Suppressor macrophage treated with lipopolysaccharide for 4 hours (primary cell): ENCODE measurements around the gene SMAD7.

ENCODE experiments used
- DNase-seq: peaks from one replicate; pipeline ENCODE4 v3.0.0-alpha.2; 2020

Gene SMAD7

GRCh38 chr18:48893061-48893607 lies 57.6 kb downstream of the SMAD7 start:
- no peak for DNase-seq

GRCh38 chr18:48892146-48892855 lies 58.5 kb downstream of the SMAD7 start:
- no peak for DNase-seq

GRCh38 chr18:48891721-48892120 lies 59.0 kb downstream of the SMAD7 start:
- no peak for DNase-seq

GRCh38 chr18:48889981-48890762 lies 60.6 kb downstream of the SMAD7 start:
- DNase-seq = no peak

- no peak for DNase-seq
Measured at GRCh38 chr18:48889115-48889941, 61.4 kb downstream of the SMAD7 start.

GRCh38 chr18:48888773-48889080 lies 62.0 kb downstream of the SMAD7 start:
- DNase-seq = no peak

GRCh38 chr18:48887905-48888772 lies 62.6 kb downstream of the SMAD7 start:
- no peak for DNase-seq

- DNase-seq = no peak
Measured at GRCh38 chr18:48887294-48887904, 63.4 kb downstream of the SMAD7 start.

- no peak for DNase-seq
Measured at GRCh38 chr18:48886520-48887293, 64.1 kb downstream of the SMAD7 start.

- DNase-seq = no peak
Measured at GRCh38 chr18:48885924-48886400, 64.8 kb downstream of the SMAD7 start.

- DNase-seq = no peak
Measured at GRCh38 chr18:48885266-48885923, 65.4 kb downstream of the SMAD7 start.

GRCh38 chr18:48884771-48885170 lies 66.0 kb downstream of the SMAD7 start:
- DNase-seq = peak; percentile 47

- peak; percentile 41 for DNase-seq
Measured at GRCh38 chr18:48884306-48884705, 66.5 kb downstream of the SMAD7 start.

GRCh38 chr18:48882379-48882778 lies 68.4 kb downstream of the SMAD7 start:
- DNase-seq = no peak

- DNase-seq = no peak
Measured at GRCh38 chr18:48880931-48881330, 69.8 kb downstream of the SMAD7 start.

- DNase-seq = no peak
Measured at GRCh38 chr18:48879008-48879431, 71.7 kb downstream of the SMAD7 start.

- DNase-seq = no peak
Measured at GRCh38 chr18:48878471-48878870, 72.3 kb downstream of the SMAD7 start.

- DNase-seq = no peak
Measured at GRCh38 chr18:48877941-48878340, 72.8 kb downstream of the SMAD7 start.

- no peak for DNase-seq
Measured at GRCh38 chr18:48876590-48876989, 74.2 kb downstream of the SMAD7 start.

- DNase-seq = no peak
Measured at GRCh38 chr18:48875942-48876511, 74.7 kb downstream of the SMAD7 start.
